ENCODE results near the gene VMP1. TPM values are rescaled to one million over a fixed set of nuclear protein-coding genes. Genes with fewer than 3 reads are reported as not detected.
A peak's percentile ranks its signal among the peaks of the same experiment; 100 is the strongest.

Gene VMP1
- total RNA-seq, 1 donor, result 608 TPM

- no peak for DNase-seq (ENCODE audit: low read depth)
- no peak overlapping the region for H3K4me3 ChIP-seq (ENCODE audit: low read depth, low read length)
- no peak for TF ChIP-seq CTCF (IDR thresholded peaks at IDR 0.05; ENCODE audit: insufficient read depth, low read depth, low read length)
These were observed 8.2 kb upstream of the VMP1 start for GRCh38 chr17:59699218-59699617.

GRCh38 chr17:59699786-59700185 lies 7.7 kb upstream of the VMP1 start:
- no peak overlapping the region for H3K4me3 ChIP-seq (ENCODE audit: low read depth, low read length)
- TF ChIP-seq CTCF (IDR thresholded peaks at IDR 0.05; ENCODE audit: insufficient read depth, low read depth, low read length), result no peak
- DNase-seq (ENCODE audit: low read depth), result no peak

- DNase-seq (ENCODE audit: low read depth), result no peak
- H3K4me3 ChIP-seq (ENCODE audit: low read depth, low read length), result no peak overlapping the region
- no peak for TF ChIP-seq CTCF (IDR thresholded peaks at IDR 0.05; ENCODE audit: insufficient read depth, low read depth, low read length)
These were observed 5.2 kb upstream of the VMP1 start for GRCh38 chr17:59702304-59702703.

- no peak for TF ChIP-seq CTCF (IDR thresholded peaks at IDR 0.05; ENCODE audit: insufficient read depth, low read depth, low read length)
- DNase-seq (ENCODE audit: low read depth), result no peak
- H3K4me3 ChIP-seq (ENCODE audit: low read depth, low read length), result peak overlapping the region; percentile 99
These were observed 547 bp downstream of the VMP1 start for GRCh38 chr17:59707971-59708430.

GRCh38 chr17:59711936-59712335 lies 4.5 kb downstream of the VMP1 start:
- TF ChIP-seq CTCF (IDR thresholded peaks at IDR 0.05; ENCODE audit: insufficient read depth, low read depth, low read length), result no peak
- DNase-seq (ENCODE audit: low read depth), result no peak
- H3K4me3 ChIP-seq (ENCODE audit: low read depth, low read length), result no peak overlapping the region

GRCh38 chr17:59712862-59713261 lies 5.4 kb downstream of the VMP1 start:
- no peak for TF ChIP-seq CTCF (IDR thresholded peaks at IDR 0.05; ENCODE audit: insufficient read depth, low read depth, low read length)
- H3K4me3 ChIP-seq (ENCODE audit: low read depth, low read length), result no peak overlapping the region
- no peak for DNase-seq (ENCODE audit: low read depth)

GRCh38 chr17:59714255-59714654 lies 6.8 kb downstream of the VMP1 start:
- DNase-seq (ENCODE audit: low read depth), result no peak
- no peak for TF ChIP-seq CTCF (IDR thresholded peaks at IDR 0.05; ENCODE audit: insufficient read depth, low read depth, low read length)

More at GRCh38 chr17:59714255-59714654, 6.8 kb downstream of the VMP1 start:
- H3K4me3 ChIP-seq (ENCODE audit: low read depth, low read length), result no peak overlapping the region

All from fibroblast of villous mesenchyme (primary cell).